GM21723 (cell line): ENCODE data around the gene TENM3.
"Not testable (repeated sequence)": the region's sequence is repeated elsewhere in the genome, so short reads cannot be mapped to it uniquely, and the experiment has no call there.

Experiments used
- ATAC-seq: cut with Tn5 transposase; IDR thresholded peaks from one replicate; pipeline ENCODE4 v1.9.1; 2021; ENCODE audit warnings: mild to moderate bottlenecking, moderate library complexity; ENCODE audit not compliant: unreplicated experiment

TENM3 gene

GRCh38 chr4:182225257-182225852 lies 17.8 kb upstream of the TENM3 start:
- ATAC-seq, result no peak

DNA sequence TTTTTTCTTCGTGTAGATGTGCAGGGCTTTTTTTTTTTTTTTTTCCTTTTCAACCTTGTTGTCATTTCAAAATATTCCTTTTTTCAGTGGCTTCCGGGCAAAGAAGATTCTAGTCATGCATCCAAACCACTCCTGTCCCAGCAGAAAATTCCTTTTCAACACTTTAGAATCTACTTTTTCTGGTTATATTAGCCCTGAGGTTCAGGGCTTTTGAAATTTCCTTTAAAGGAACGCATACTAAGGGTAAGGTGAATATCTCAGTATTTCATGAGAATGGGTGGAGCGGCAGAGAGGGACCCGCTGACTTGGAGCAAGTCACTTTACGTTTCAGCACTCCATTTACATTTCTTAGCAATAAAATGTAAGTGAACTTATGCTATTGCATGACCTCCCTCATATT lies 15.6 kb upstream of the TENM3 start:
- ATAC-seq, result no peak

GRCh38 chr4:182228991-182229577 lies 14.1 kb upstream of the TENM3 start:
- ATAC-seq, result no peak

- no peak for ATAC-seq
Measured at GRCh38 chr4:182230256-182230655, 12.9 kb upstream of the TENM3 start.

DNA sequence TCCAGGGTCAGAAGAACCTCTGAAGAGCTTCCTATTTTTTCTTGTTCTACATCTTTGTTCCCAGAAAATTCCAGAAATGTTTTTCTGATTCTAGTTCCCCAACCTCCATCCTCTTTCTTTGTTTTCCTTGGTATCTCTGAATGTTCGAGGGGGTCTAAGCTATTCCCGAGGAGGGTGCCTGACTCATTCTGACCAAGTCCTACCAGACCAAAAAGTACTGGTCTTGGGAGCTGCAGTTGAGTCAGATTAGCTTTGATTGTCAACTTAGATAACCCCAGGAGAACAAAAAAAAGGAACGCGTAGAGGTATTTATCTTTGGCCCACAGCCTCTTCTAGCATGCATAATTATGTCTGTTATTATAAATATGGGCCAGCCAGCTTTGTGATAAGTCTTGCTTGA lies 12.1 kb upstream of the TENM3 start:
- no peak for ATAC-seq

DNA sequence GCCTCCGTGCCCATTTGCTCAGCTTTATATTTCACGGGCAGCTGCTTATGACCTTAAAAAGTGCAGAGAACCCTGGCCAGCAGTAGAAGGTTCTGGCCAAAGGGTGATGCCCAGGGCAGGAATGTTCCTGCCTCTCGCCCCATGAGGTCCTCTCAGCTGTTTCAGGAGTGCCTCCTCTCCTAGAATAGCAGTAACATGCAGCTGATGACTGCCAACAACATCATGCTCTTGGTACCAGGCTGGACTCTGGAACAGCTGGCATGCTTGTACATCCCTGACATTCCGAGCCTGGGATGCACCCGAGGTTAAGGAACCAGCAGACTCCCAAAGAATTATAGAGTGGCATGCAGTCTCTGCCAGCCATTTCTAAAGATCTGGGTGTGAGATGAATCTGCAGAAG lies 11.7 kb upstream of the TENM3 start:
- ATAC-seq, result no peak

GRCh38 chr4:182233310-182234090 lies 9.7 kb upstream of the TENM3 start:
- ATAC-seq, result no peak

DNA sequence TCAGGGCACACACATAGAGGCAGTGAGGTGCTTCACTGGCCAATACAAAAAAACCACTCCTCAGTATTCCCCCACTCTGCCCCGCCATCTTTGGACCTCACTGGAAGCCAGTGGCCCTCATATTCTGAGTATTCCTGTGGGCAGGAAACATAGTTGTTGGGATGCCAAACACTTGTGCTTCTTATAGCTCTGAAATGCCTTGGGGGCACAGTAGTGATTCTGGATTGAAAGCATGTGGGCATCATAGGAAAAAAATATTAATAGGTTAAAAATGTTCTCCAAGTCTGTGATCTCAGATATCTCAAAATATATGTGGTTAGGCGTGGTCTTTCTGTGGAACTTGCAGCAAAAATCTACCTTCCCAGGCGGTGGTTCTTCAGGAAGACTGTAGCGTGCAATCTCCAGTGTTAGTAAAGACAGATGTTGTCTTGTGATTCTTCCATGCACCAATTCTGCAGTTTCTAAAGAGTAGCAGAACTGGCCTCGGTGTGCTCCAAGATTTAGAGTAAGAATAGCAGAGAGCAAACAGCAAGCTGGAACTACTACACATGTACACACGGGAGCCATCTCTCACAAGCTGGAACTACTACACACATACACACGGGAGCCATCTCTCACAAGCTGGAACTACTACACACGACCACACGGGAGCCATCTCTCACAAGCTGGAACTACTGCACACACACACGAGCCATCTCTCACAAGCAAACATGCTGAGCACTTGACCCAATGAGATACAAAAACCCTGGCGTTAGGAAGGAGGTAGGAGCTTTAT lies 8.0 kb upstream of the TENM3 start:
- no peak for ATAC-seq

DNA sequence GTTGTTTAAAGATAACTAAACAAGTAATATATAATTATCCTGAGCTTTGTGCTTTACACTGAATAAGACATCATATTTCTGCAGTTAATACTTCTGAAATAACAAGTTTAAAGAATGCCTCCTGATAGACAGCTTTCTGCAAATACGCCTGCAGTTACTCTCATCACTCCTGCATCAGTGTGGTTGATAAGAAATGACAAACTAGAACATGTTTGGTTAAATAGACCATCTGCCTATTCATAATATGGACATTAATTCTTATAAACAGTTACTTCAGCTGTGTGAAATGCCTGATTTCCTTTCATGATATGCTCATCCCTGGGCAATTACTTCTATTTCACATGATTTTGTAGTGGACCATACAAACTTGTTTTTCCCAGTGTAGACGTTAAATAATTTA lies 7.0 kb upstream of the TENM3 start:
- ATAC-seq, result no peak

GRCh38 chr4:182237010-182237409 lies 6.2 kb upstream of the TENM3 start:
- ATAC-seq, result not testable (repeated sequence)

DNA sequence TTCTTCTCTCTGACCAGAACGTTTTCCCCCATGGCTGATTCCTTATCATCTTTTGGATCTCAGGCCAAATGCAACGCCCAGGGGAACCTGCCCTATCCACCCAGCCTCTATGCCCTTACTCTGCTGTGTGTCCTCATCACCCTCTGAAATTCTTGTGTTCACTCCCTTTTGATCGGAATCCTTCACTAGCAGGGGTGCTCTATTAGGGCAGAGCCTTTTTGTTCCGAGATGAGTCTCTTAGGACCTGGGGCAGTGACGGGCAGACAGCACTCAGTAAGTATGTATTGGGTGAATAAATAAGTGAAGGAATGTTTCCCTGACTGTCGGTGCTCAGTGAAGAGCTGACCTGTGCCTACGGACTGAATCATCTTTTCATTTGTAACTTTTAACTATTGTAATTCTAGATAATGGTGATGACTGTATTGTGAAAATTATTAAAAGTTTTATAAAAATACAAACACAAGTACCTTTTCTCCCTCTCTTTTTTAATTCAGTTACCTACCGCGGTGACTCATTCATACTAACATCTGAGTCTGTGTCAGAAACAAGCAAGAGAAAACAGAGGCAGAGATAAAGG lies 4.8 kb upstream of the TENM3 start:
- no peak for ATAC-seq

GRCh38 chr4:182240161-182241130 lies 2.8 kb upstream of the TENM3 start:
- ATAC-seq, result no peak

GRCh38 chr4:182242260-182242659 lies 942 bp upstream of the TENM3 start:
- ATAC-seq, result not testable (repeated sequence)

GRCh38 chr4:182242787-182243186 lies 415 bp upstream of the TENM3 start:
- no peak for ATAC-seq

DNA sequence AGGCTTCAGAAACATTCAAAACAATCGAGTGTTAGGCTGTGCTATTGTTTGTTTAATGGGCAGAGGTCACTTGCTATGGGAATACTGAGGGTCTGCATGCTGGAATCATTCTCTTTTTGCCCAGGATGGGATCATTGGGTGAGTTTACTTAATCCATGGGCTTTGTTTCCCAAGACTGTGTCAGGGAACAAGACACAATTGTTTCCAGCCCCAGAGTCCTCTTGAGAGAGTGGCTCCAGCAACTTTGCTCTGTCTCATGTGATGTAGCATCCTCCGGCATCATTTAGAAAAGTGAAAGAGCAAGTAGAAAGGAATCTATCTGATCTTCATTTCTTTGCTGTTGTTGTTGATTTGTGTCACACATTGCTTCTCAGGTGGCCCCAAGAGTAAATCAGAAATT lies 1.8 kb downstream of the TENM3 start:
- ATAC-seq, result no peak

- no peak for ATAC-seq
Measured at GRCh38 chr4:182245541-182246215, 2.5 kb downstream of the TENM3 start.

DNA sequence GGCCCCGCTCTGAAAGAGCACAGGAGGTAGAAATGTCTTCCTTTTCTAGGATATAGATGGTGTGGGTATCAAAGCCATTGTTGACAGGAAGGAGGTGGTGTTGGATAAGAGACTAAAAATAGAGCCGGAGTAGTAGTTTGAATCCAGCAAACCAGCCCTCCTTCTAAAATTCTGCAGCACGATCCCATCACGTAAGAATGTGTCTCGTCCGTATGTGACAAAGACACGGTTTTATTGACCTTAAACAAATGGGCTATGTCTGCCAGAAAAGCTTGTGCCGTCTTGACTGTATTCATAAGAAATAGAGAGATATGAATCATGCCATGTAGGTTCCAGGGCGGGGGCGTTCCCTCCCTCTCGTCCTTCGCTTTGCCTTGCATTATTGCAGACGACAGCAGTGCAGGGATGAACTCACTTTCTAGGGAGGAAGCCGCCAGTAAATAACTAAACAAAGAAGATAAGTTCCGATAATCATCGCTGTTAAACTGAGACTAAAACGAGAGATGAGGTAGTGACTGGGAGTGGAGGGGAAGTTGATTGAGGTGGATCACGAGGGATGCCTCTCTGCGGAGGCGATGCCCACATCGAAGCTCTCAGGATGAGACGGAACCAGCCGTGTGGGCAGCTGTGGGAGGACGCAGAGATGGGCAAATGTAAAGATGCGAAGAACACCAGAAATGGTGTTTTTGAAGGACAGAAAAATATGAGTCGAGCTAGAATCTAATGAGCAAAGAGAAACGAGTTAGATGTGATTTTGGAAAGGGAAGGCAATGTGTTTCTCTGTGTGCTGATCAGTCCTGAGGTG lies 3.4 kb downstream of the TENM3 start:
- no peak for ATAC-seq

DNA sequence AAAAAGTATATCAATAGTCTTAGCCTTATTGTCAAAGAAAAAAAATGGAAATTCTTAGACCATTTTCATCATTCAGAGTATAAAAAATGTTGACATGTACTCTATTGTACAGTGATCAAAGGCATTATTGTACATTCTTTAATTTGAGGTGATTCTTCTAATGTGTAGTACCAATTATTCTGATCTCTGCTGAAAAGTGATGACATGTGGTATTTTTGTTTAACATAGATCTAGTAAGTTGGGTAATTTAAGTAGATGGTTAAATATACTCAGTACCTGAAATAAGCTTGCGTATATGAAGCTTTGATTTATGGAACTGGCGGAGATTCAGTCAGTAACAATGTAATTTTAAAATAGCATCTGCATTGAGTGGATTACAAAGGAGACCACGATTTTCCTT lies 5.1 kb downstream of the TENM3 start:
- ATAC-seq, result no peak

GRCh38 chr4:182250446-182250845 lies 7.2 kb downstream of the TENM3 start:
- ATAC-seq, result no peak
